Measurements from ENCODE around the gene UGGT1.

The UGGT1 gene

GRCh38 chr2:128090945-128091725, at the start of gene UGGT1:
TSS of gene UGGT1 (plus strand) at chr2:128091200. CDS start at chr2:128091358, 158 bp downstream.
- DNase-seq (ENCODE audit: low read depth in 2 of 2): peak; percentile 89 to 92

- no peak for DNase-seq (ENCODE audit: low read depth in 2 of 2)
Measured at GRCh38 chr2:128041561-128041960, 49.4 kb upstream of the UGGT1 start.

GRCh38 chr2:128043041-128043440, 48.0 kb upstream of the UGGT1 start:
- no peak for DNase-seq (ENCODE audit: low read depth in 2 of 2)

GRCh38 chr2:128053331-128053730, 37.7 kb upstream of the UGGT1 start:
- DNase-seq (ENCODE audit: low read depth in 2 of 2): no peak

- no peak for DNase-seq (ENCODE audit: low read depth in 2 of 2)
Measured at GRCh38 chr2:128054104-128054885, 36.7 kb upstream of the UGGT1 start.

GRCh38 chr2:128057334-128057733, 33.7 kb upstream of the UGGT1 start:
- DNase-seq (ENCODE audit: low read depth in 2 of 2): no peak

- no peak for DNase-seq (ENCODE audit: low read depth in 2 of 2)
Measured at GRCh38 chr2:128058114-128058513, 32.9 kb upstream of the UGGT1 start.

- no peak for DNase-seq (ENCODE audit: low read depth in 2 of 2)
Measured at GRCh38 chr2:128062571-128062970, 28.4 kb upstream of the UGGT1 start.

- DNase-seq (ENCODE audit: low read depth in 2 of 2): no peak
Measured at GRCh38 chr2:128064353-128064752, 26.6 kb upstream of the UGGT1 start.

GRCh38 chr2:128069769-128070168, 21.2 kb upstream of the UGGT1 start:
- no peak for DNase-seq (ENCODE audit: low read depth in 2 of 2)

GRCh38 chr2:128073278-128073677, 17.7 kb upstream of the UGGT1 start:
- DNase-seq (ENCODE audit: low read depth in 2 of 2): no peak

GRCh38 chr2:128076461-128077106, 14.4 kb upstream of the UGGT1 start:
- no peak for DNase-seq (ENCODE audit: low read depth in 2 of 2)

GRCh38 chr2:128084757-128085156, 6.2 kb upstream of the UGGT1 start:
- DNase-seq (ENCODE audit: low read depth in 2 of 2): no peak

- DNase-seq (ENCODE audit: low read depth in 2 of 2): no peak
Measured at GRCh38 chr2:128086244-128086643, 4.8 kb upstream of the UGGT1 start.

- DNase-seq (ENCODE audit: low read depth in 2 of 2): no peak
Measured at GRCh38 chr2:128090575-128090944, 440 bp upstream of the UGGT1 start.

GRCh38 chr2:128091726-128092080, 703 bp downstream of the UGGT1 start:
- DNase-seq (ENCODE audit: low read depth in 2 of 2): no peak

GRCh38 chr2:128092656-128093055, 1.7 kb downstream of the UGGT1 start:
- no peak for DNase-seq (ENCODE audit: low read depth in 2 of 2)

- DNase-seq (ENCODE audit: low read depth in 2 of 2): no peak
Measured at GRCh38 chr2:128093762-128094161, 2.8 kb downstream of the UGGT1 start.

- DNase-seq (ENCODE audit: low read depth in 2 of 2): no peak
Measured at GRCh38 chr2:128095201-128095600, 4.2 kb downstream of the UGGT1 start.

GRCh38 chr2:128103407-128103806, 12.4 kb downstream of the UGGT1 start:
- DNase-seq (ENCODE audit: low read depth in 2 of 2): no peak

- no peak for DNase-seq (ENCODE audit: low read depth in 2 of 2)
Measured at GRCh38 chr2:128105072-128105471, 14.1 kb downstream of the UGGT1 start.

GRCh38 chr2:128108166-128108565, 17.2 kb downstream of the UGGT1 start:
- no peak for DNase-seq (ENCODE audit: low read depth in 2 of 2)

- no peak for DNase-seq (ENCODE audit: low read depth in 2 of 2)
Measured at GRCh38 chr2:128109243-128109642, 18.2 kb downstream of the UGGT1 start.

Data from stimulated activated CD8-positive, alpha-beta memory T cell treated with anti-CD3 and anti-CD28 coated beads, Interleukin-15, amount 100 ng/mL, for 48 hours (primary cell).